ENCODE data around the gene VCY1B.
"Not testable (repeated sequence)": the region's sequence is repeated elsewhere in the genome, so short reads cannot be mapped to it uniquely, and the experiment has no call there.

VCY1B gene

GRCh38 chrY:14055927-14056326 is at the start of gene VCY1B:
TSS of gene VCY1B (plus strand) at chrY:14056227. CDS start at chrY:14056290, 63 bp downstream.
- DNase-seq (ENCODE audit: low read depth in 3 of 3, low spot score in 1 of 3) = not testable (repeated sequence)

DNA sequence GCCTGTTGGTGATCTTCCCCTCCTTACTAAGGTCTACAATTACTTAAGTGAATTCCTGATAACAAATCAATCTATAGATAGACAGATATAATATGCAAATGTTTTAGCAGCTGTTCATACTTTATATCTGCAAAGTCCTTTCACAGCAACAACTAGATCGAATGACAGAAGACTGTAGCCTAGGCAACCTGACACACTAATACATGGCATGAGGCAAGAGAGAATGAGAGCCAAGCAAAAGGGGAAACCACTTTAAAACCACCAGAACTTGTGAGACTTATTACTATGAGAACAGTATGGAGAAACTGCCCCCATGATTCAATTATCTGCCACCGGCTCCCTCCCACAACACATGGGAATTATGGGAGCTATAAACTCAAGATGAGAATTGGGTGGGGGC is 44.1 kb upstream of the VCY1B start:
- not testable (repeated sequence) for DNase-seq (ENCODE audit: low read depth in 3 of 3, low spot score in 1 of 3)

DNA sequence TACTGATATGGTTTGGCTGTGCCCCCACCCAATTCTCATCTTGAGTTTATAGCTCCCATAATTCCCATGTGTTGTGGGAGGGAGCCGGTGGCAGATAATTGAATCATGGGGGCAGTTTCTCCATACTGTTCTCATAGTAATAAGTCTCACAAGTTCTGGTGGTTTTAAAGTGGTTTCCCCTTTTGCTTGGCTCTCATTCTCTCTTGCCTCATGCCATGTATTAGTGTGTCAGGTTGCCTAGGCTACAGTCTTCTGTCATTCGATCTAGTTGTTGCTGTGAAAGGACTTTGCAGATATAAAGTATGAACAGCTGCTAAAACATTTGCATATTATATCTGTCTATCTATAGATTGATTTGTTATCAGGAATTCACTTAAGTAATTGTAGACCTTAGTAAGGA is 25.6 kb upstream of the VCY1B start:
- not testable (repeated sequence) for DNase-seq (ENCODE audit: low read depth in 3 of 3, low spot score in 1 of 3)

GRCh38 chrY:14085877-14086276 is 29.9 kb downstream of the VCY1B start:
- DNase-seq (ENCODE audit: low read depth in 3 of 3, low spot score in 1 of 3) = no peak

All from stimulated activated CD4-positive, alpha-beta T cell treated with anti-CD3 and anti-CD28 coated beads, TNF-alpha, amount 100 ng/mL, for 1 hour (primary cell).